HTERT RPE-1 (cell line): Measurements from ENCODE around the gene CAT.

Experiments
- in situ Hi-C: fragments of 300-500 bp; cut with MboI; formaldehyde crosslinking; loops from 4 replicates; pipeline ENCODE4 v1.14.3; 2020; ENCODE audit warnings: low sequenced_read_pairs

CAT gene

GRCh38 chr11:34493926-34494595 is 55.3 kb downstream of the CAT start:
- in situ Hi-C loops, result no loop called here

- in situ Hi-C loops, result no loop called here
These were observed 56.5 kb downstream of the CAT start for GRCh38 chr11:34495239-34495723.

- in situ Hi-C loops, result no loop called here
These were observed 57.1 kb downstream of the CAT start for GRCh38 chr11:34495724-34496377.

- in situ Hi-C loops, result no loop called here
These were observed 61.2 kb downstream of the CAT start for GRCh38 chr11:34499719-34500500.

- in situ Hi-C loops, result no loop called here
These were observed 62.8 kb downstream of the CAT start for GRCh38 chr11:34501500-34501899.

- in situ Hi-C loops, result no loop called here
These were observed 63.2 kb downstream of the CAT start for GRCh38 chr11:34501949-34502348.

GRCh38 chr11:34502949-34503348 is 64.2 kb downstream of the CAT start:
- in situ Hi-C loops, result no loop called here

- in situ Hi-C loops, result no loop called here
These were observed 67.1 kb downstream of the CAT start for GRCh38 chr11:34505874-34506273.

- in situ Hi-C loops, result no loop called here
These were observed 68.4 kb downstream of the CAT start for GRCh38 chr11:34507156-34507555.

GRCh38 chr11:34507610-34508009 is 68.9 kb downstream of the CAT start:
- in situ Hi-C loops, result no loop called here

- in situ Hi-C loops, result no loop called here
These were observed 69.8 kb downstream of the CAT start for GRCh38 chr11:34508524-34508923.

- in situ Hi-C loops, result no loop called here
These were observed 70.7 kb downstream of the CAT start for GRCh38 chr11:34509336-34509876.

- in situ Hi-C loops, result no loop called here
These were observed 71.5 kb downstream of the CAT start for GRCh38 chr11:34510218-34510617.

GRCh38 chr11:34510673-34511072 is 71.9 kb downstream of the CAT start:
- in situ Hi-C loops, result no loop called here

GRCh38 chr11:34512840-34513681 is 74.3 kb downstream of the CAT start:
- in situ Hi-C loops, result no loop called here

GRCh38 chr11:34513682-34514449 is 75.1 kb downstream of the CAT start, which contains the start of gene ELF5:
Gene ELF5, minus strand, starts transcription at chr11:34513794. Its CDS starts 8,045 bp downstream, at chr11:34505749.
- in situ Hi-C loops, result no loop called here

- in situ Hi-C loops, result no loop called here
These were observed 75.9 kb downstream of the CAT start for GRCh38 chr11:34514597-34514996.

- in situ Hi-C loops, result no loop called here
These were observed 77.7 kb downstream of the CAT start for GRCh38 chr11:34516247-34517040.
